ENCODE results near the gene FBXO2. TPM values are rescaled to one million over a fixed set of nuclear protein-coding genes. Genes with fewer than 3 reads are reported as not detected.

Gene FBXO2
- total RNA-seq, 4 donors from 2014 or later, result 0.59 to 7.2 (median 4.2) TPM

DNA sequence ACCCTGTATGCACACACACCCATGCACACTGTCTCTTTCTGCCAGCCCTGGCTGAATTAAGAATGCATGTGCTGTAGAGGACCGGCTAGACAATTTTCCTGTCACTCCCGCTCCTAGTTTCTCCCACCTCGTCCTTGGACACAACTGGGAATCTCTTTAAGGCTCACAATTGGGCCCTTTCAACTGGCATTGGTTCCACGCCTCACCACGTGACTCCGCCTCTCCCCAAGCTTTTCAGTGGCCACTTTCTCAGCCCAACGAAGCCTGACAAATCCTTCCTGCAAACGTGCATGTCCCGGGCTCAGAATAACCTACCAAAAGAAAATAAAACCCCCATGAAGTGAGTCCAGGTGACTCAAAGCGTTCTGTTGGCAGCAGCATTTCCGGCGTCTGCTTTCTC lies 33.8 kb downstream of the FBXO2 start:
- TF ChIP-seq, protein P1, sequence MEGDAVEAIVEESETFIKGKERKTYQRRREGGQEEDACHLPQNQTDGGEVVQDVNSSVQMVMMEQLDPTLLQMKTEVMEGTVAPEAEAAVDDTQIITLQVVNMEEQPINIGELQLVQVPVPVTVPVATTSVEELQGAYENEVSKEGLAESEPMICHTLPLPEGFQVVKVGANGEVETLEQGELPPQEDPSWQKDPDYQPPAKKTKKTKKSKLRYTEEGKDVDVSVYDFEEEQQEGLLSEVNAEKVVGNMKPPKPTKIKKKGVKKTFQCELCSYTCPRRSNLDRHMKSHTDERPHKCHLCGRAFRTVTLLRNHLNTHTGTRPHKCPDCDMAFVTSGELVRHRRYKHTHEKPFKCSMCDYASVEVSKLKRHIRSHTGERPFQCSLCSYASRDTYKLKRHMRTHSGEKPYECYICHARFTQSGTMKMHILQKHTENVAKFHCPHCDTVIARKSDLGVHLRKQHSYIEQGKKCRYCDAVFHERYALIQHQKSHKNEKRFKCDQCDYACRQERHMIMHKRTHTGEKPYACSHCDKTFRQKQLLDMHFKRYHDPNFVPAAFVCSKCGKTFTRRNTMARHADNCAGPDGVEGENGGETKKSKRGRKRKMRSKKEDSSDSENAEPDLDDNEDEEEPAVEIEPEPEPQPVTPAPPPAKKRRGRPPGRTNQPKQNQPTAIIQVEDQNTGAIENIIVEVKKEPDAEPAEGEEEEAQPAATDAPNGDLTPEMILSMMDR (IDR thresholded peaks at IDR 0.05), result no peak
- no peak for TF ChIP-seq POLR2A (IDR thresholded peaks at IDR 0.05)
- Histone ChIP-seq H3K4me1 (no peaks in the 10 kb centered on the region), H3K27ac (no peak overlapping the region), H3K4me3 (no peak overlapping the region), H3K36me3 (no peaks in the 10 kb centered on the region), H3K9me3 (no peaks in the 10 kb centered on the region), H3K27me3 (no peaks in the 10 kb centered on the region)
- intact Hi-C loops (cut with DNase I; ENCODE audit: low total_unique reads), result no loop called here
- no peak for DNase-seq

DNA sequence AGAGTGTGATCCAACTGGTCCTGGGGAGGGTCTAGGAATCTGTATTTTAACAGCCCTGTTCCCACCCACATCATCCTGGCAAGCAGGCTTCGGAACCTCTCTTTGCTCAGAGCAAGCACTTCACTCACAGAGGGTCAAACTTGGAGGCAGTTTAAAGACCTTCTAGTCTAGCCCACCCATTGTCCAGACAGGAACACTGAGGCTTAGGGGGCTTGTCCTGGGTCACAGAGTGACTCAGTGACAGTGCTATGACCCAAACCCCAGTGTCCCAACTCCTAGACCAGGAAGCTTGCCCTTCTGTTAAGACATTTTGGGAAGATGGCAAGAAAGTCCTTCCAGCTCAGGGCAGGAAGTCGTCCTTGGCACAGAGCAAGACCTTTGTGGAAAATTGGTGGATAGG lies 36.5 kb downstream of the FBXO2 start:
- no peak for DNase-seq
- Histone ChIP-seq H3K27ac (no peak overlapping the region), H3K27me3 (no peaks in the 10 kb centered on the region), H3K4me3 (no peak overlapping the region), H3K4me1 (no peaks in the 10 kb centered on the region), H3K9me3 (no peaks in the 10 kb centered on the region), H3K36me3 (no peaks in the 10 kb centered on the region)
- intact Hi-C loops (cut with DNase I; ENCODE audit: low total_unique reads), result no loop called here
- TF ChIP-seq, protein P1 (IDR thresholded peaks at IDR 0.05), result no peak
- no peak for TF ChIP-seq POLR2A (IDR thresholded peaks at IDR 0.05)

DNA sequence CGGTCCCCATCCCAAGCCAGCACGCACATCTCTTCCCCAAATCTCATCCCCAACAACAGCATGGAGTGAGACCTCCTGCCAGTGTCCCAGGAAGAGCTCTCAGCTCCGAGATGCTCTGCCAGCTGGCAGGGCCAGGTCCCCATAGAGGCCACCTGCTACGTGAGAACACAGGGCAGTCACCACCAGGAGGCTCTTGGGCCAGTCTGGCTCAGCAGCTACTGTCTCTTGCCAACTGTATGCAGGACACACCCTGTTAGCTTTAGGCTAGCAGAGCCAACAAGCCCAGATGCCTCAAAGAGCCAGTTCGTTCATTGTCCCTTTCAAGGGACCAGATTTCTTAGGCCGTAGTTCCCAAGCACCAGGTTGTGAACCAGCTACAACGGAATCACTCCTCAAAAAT lies 36.9 kb downstream of the FBXO2 start:
- intact Hi-C loops (cut with DNase I; ENCODE audit: low total_unique reads), result no loop called here
- TF ChIP-seq, protein P1 (IDR thresholded peaks at IDR 0.05), result no peak
- TF ChIP-seq POLR2A (IDR thresholded peaks at IDR 0.05), result no peak
- H3K27me3 ChIP-seq, result no peaks in the 10 kb centered on the region

DNA sequence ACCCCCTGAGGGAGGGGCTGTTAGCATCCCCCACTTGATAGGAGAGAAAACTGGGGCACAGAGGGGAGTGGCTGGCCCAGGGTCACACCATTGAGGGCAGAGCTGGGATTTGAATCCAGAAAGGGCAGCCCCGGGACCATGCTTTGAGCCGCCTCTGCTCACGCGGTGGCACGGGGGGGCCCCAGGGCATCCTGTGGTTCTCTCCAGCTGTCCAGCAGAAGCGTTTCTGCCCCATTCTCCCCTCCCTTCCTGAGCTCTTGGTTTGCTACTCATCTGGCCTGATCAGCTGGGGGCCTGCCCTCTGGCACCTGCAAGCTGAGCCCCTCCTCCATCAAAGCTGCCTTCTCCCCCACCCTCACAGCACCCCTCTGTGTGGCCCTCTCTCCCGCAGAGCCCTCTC lies 37.5 kb downstream of the FBXO2 start:
- Histone ChIP-seq H3K27ac (no peak overlapping the region), H3K4me1 (no peaks in the 10 kb centered on the region), H3K9me3 (no peaks in the 10 kb centered on the region), H3K36me3 (no peaks in the 10 kb centered on the region), H3K27me3 (no peaks in the 10 kb centered on the region), H3K4me3 (no peak overlapping the region)
- TF ChIP-seq, protein P1 (IDR thresholded peaks at IDR 0.05), result no peak
- TF ChIP-seq POLR2A (IDR thresholded peaks at IDR 0.05), result no peak
- DNase-seq, result no peak
- intact Hi-C loops (cut with DNase I; ENCODE audit: low total_unique reads), result no loop called here

More for the DNA sequence above, 36.9 kb downstream of the FBXO2 start:
- H3K4me3 ChIP-seq, result no peak overlapping the region
- DNase-seq, result no peak
- no peaks in the 10 kb centered on the region for H3K4me1 ChIP-seq
- H3K27ac ChIP-seq, result no peak overlapping the region
- no peaks in the 10 kb centered on the region for H3K36me3 ChIP-seq
- H3K9me3 ChIP-seq, result no peaks in the 10 kb centered on the region

DNA sequence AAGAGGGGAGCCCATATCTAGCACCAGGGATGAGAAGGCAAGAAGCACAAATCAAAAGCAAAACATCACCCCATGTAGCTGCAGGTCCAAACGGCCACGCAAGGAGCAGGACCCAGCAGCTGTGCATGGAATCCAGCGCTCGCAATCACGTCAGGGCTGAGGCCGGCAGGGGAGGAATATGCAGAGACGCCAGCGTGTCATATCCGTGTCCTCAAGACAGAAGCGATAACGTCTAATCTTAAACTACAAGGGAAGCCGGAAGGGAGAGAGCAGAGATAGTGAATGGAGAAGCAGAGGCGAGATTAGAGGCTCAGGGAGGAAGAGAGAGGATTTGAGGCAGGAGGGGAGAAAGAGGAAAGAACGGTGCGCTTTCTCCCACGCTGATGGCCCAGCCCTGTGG lies 39.1 kb downstream of the FBXO2 start:
- no peak for DNase-seq
- intact Hi-C loops (cut with DNase I; ENCODE audit: low total_unique reads), result no loop called here
- Histone ChIP-seq H3K4me1 (no peaks in the 10 kb centered on the region), H3K27me3 (no peaks in the 10 kb centered on the region), H3K27ac (no peak overlapping the region), H3K4me3 (no peak overlapping the region), H3K36me3 (no peaks in the 10 kb centered on the region), H3K9me3 (no peaks in the 10 kb centered on the region)
- TF ChIP-seq POLR2A (IDR thresholded peaks at IDR 0.05), result no peak
- TF ChIP-seq, protein P1 (IDR thresholded peaks at IDR 0.05), result no peak
